Frontal cortex (tissue), 4 donors: ENCODE data around the gene ZCCHC14. TPM values are rescaled to one million over a fixed set of nuclear protein-coding genes. Genes with fewer than 3 reads are reported as not detected.
"Not testable (repeated sequence)": the region's sequence is repeated elsewhere in the genome, so short reads cannot be mapped to it uniquely, and the experiment has no call there.

ENCODE experiments used
- DNase-seq, 2 donors: peaks; one replicate each; pipeline ENCODE4 v3.0.0; 2012; ENCODE audit warnings: low spot score in 2 of 2
- FAIRE-seq: peaks from 2 replicates; lab custom pipeline; 2012; peaks lifted over from hg19 to GRCh38; lab: Jason Lieb, UNC
- total RNA-seq: library from RNA; depleted of rRNA; stranded (reverse); fragments of >200 nt; gene quantifications from one replicate; pipeline ENCODE4 v1.2.3, GENCODE V29; 2014
- donor health status: control.
- donor health status: control.
- donor health status: control.

ZCCHC14 gene
- total RNA-seq, 1 donor from 2014 or later: 26.1 TPM

DNA sequence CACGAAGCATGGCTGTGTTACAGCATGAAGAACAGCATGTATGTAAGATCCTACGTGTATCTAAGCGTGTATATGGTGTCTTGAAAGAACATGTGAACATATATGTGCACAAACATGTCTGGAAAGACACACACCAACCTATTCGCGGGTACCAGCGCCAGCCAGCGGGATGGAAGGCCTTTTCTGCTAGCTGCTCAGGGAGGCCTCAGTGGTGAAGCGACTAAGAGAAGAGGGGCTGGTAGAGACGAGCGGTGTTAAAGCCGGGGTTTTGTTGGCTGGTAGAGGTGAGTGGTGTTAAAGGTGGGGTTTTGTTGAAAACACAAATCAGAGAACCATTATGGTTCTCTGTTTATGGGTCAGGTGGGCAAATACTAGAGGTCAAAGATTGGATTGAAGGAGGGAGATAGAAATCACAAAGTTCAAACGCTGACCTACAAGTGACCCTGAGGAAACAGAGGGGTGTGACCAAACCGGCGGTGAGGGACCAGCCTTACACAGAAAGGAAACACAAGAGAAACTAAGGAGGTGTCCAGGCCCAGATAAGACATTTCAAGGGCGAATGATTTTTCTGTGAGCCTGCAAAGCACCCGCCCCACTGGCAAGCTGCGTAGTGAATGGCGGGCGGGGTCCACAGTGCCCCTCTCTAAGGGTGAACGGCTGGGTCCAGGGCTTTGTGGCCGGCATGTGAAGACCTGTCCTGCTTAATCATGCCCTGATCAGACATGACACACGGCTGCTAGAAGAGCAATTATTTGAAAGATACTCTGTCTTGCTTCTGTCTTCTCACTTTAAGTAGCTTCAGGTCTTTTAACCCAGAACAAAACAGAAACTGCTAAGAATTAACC lies 8.1 kb downstream of the ZCCHC14 start:
- no peak for FAIRE-seq

GRCh38 chr16:87483481-87483880 lies 9.3 kb downstream of the ZCCHC14 start:
- no peak for DNase-seq
- FAIRE-seq: no peak

More for the DNA sequence above, 8.1 kb downstream of the ZCCHC14 start:
- no peak for DNase-seq

- FAIRE-seq, DNase-seq: not testable (repeated sequence)
Measured at GRCh38 chr16:87482670-87483069, 10.2 kb downstream of the ZCCHC14 start.

- FAIRE-seq (no peak), DNase-seq (no peak)
Measured at GRCh38 chr16:87482266-87482665, 10.6 kb downstream of the ZCCHC14 start.

- DNase-seq, FAIRE-seq: not testable (repeated sequence)
Measured at GRCh38 chr16:87481711-87482110, 11.1 kb downstream of the ZCCHC14 start.

DNA sequence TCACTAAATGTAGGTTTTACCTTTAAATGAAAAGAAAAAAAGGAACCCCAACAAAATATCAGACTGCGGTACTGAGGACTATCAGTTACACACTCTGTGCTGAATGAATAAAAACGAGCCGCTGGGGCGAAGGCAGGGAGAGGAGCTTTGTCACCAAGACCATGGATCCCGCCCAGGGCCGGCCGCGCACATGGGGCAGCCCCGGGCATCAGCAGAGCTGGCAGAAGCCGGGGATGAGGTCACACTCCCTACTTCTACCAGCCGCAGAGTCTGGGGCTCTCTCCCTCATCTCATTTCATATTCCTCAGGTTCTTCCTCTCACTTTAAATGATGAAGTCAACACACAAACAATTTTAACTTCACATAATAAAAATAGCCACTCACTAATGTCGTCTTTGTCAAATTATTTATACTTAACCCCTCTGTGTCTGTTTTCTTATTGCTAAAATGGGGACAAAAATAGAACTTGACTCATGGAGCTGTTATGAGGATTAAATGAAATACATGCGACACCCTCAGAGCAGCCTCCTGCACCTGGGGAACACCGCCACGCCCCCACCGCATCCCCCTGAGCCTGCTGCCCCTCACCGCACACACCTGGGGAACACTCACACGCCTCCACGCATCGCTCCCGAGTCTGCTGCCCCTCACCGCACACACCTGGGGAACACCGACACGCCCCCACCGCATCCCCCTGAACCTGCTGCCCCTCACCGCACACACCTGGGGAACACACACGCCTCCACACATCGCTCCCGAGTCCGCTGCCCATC lies 15.4 kb downstream of the ZCCHC14 start:
- DNase-seq: peak in 1 of 2 donors; percentile 58
- FAIRE-seq: not testable (repeated sequence)

- no peak for DNase-seq
- no peak for FAIRE-seq
Measured at GRCh38 chr16:87474566-87474996, 18.2 kb downstream of the ZCCHC14 start.

- DNase-seq (no peak), FAIRE-seq (no peak)
Measured at GRCh38 chr16:87474017-87474416, 18.8 kb downstream of the ZCCHC14 start.

DNA sequence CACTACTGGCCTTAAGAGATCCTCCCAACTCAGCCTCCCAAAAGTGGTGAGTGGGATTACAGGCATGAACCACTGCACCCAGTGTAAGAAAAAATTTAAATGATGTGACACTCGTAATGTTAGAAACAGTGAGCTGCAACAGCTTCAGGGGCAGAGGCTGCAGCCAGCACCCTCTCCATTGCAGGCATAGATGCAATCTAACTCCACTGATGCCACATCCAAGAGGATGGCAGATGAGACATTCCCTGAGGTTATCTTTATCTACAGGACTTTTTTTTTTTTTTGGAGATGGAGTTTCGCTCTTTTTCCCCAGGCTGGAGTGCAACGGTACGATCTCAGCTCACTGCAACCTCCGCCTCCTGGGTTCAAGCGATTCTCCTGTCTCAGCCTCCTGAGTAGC lies 19.9 kb downstream of the ZCCHC14 start:
- DNase-seq: no peak
- FAIRE-seq: no peak

GRCh38 chr16:87472142-87472778 lies 20.6 kb downstream of the ZCCHC14 start:
- DNase-seq (no peak), FAIRE-seq (no peak)

GRCh38 chr16:87471278-87472141 lies 21.3 kb downstream of the ZCCHC14 start:
- DNase-seq (no peak), FAIRE-seq (no peak)

- FAIRE-seq (no peak), DNase-seq (no peak)
Measured at GRCh38 chr16:87470332-87470731, 22.5 kb downstream of the ZCCHC14 start.

DNA sequence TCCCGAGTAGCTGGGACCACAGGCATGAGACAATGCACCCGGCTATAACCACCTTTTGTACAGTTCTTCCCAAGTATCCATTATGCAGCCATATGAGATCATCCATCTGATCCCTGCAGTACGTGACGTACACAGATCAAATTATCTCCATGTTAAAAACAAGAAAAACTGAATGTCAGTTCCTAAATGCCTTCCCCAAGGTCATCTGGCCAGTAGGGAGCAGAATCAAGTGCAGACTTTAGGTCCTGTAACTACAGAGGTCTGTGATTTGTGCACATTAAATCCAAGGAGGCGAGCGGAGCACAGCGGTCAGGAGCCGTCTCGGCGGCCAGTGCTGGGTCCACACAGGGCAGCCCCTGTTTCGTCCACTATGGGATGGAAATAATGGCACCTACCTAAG lies 23.7 kb downstream of the ZCCHC14 start:
- FAIRE-seq (no peak), DNase-seq (no peak)

DNA sequence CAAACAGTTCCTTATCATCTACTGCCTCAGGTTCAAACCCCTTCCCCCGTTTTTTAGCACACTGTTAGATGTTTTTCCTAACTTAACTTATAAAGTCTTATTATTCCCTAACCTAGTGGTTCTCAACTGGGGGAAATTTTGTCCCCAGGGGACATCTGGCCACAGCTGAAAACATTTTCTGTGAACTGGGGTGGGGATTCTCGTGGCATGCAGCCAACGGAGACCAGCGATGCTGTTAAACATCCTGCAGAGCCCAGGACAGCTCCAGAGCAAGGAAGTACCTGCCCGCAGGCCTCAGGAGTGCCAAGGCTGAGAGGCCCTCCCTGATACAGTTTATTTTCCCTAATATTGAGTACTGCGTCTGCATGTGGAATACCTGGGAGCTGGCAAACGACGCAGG lies 24.3 kb downstream of the ZCCHC14 start:
- DNase-seq: no peak
- FAIRE-seq: no peak

DNA sequence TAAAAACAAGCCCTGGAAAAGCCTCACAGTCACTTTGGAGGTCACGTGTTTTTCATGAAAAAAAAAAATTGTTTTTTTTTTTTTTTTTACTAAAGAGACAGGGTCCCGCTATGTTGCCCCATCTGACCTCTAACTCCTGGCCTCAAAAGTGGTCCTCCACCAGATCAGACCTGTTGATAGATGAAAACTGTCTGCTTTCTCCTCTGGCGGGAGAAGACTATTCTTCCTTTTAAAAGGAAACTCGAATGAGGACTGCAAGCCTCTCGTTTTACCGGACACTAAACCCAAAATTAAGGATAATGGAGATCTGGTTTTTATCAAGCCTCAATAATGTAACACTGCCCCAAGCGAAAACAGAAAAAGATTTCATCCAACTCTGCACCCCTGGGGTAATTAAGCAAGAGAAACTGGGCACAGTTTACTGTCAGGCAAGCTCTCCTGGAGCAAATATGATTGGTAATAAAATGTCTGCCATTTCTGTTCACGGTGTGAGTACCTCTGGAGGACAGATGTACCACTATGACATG lies 25.8 kb downstream of the ZCCHC14 start:
- no peak for FAIRE-seq

DNA sequence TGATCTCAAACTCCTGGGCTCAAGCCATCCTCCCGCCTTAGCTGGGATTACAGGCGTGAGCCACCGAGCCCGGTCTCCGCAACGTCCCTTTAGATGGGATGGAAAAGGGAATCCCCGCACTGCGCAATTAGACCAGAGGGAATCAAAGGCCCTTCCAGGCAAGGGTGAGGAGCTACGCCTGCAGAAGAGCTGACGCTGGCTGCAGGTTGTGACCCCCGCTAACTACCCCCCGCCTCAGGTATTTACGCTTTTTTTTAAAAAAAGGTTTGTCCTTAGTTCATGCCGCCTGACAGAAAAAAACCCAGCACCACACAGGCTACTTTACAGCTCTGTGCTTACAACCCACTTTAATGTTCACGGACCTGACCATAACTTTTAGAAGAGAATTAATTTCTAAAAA lies 26.9 kb downstream of the ZCCHC14 start:
- FAIRE-seq (no peak), DNase-seq (no peak)

More for the DNA sequence above, 25.8 kb downstream of the ZCCHC14 start:
- DNase-seq: no peak

- FAIRE-seq (no peak), DNase-seq (no peak)
Measured at GRCh38 chr16:87465306-87465705, 27.5 kb downstream of the ZCCHC14 start.

DNA sequence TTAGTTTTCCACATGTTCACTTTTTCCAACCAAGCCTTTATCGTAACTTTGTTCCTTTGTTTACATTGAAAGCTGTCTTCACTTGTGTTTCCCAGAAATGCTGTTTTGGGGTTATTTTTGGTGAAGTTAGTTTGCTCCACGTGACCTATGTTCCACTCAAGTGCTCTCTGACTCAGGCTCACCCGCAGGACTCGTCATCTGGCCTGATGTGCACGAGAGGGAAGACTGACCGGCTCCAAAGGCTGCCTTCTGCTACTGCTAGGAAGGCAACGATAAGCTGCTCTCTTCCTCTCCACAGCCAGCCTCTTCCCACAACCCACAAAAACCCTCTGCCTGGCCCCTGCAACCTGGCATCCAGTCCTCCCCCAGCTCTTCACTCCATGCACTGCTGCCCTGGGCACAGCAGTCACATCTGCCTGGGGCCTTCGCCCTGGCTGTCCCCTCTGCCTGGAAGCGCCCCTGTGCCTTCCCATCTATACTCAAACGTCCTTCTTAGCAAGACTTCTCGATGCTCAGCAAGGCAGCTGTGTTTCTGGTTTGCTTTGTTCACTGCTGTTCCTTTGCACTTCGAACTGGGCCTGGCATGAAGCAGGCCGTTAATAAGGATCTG lies 28.0 kb downstream of the ZCCHC14 start:
- FAIRE-seq: no peak
- DNase-seq: peak in 1 of 2 donors; percentile 68
